NT2/D1 (cell line): ENCODE results near the gene MAP1LC3B.

Experiments used
- SUZ12 ChIP-seq: IDR thresholded peaks from 2 replicates; pipeline ENCODE4 v1.6.1; 2011; ENCODE audit not compliant: insufficient read length, insufficient read depth; ENCODE audit errors: extremely low read depth
- YY1 ChIP-seq: IDR thresholded peaks from 2 replicates; pipeline ENCODE4 v1.6.1; 2011; ENCODE audit not compliant: insufficient read length, insufficient read depth
- ZNF274 ChIP-seq: IDR thresholded peaks from 2 replicates; pipeline ENCODE4 v1.6.1; 2011; ENCODE audit warnings: mild to moderate bottlenecking, low read depth, low read length

GRCh38 chr16:87437327-87437726, 45.2 kb downstream of the MAP1LC3B start:
- no peak for TF ChIP-seq ZNF274
- no peak for TF ChIP-seq YY1
- TF ChIP-seq SUZ12: no peak
